HepG2 (cell line): Measurements from ENCODE around the gene GPR162. TPM values are rescaled to one million over a fixed set of nuclear protein-coding genes. Genes with fewer than 3 reads are reported as not detected.

Experiments
- AHDC1 ChIP-seq: sonication (generic); formaldehyde crosslinking; IDR thresholded peaks from 2 replicates; pipeline ENCODE4 v1.5.1; 2020; ENCODE audit warnings: mild to moderate bottlenecking, missing genetic modification reagents, borderline replicate concordance
- CSRNP1 ChIP-seq: sonication (generic); formaldehyde crosslinking; IDR thresholded peaks from 2 replicates; pipeline ENCODE4 v1.8.1; 2023; ENCODE audit warnings: mild to moderate bottlenecking, missing genetic modification reagents
- DRAP1 ChIP-seq: IDR thresholded peaks from 2 replicates; pipeline ENCODE4 v1.6.1; 2016; ENCODE audit warnings: missing genetic modification reagents, missing compliant biosample characterization
- ISL2 ChIP-seq: sonication (generic); formaldehyde crosslinking; IDR thresholded peaks from 2 replicates; pipeline ENCODE4 v1.5.0; 2020; ENCODE audit warnings: missing genetic modification reagents
- JUND ChIP-seq: sonication (generic); formaldehyde crosslinking; IDR thresholded peaks from 2 replicates; pipeline ENCODE4 v1.8.0; 2022; ENCODE audit warnings: mild to moderate bottlenecking, missing genetic modification reagents
- MAF1 ChIP-seq: sonication (generic); formaldehyde crosslinking; IDR thresholded peaks from 2 replicates; pipeline ENCODE4 v1.5.0; 2020; ENCODE audit warnings: missing genetic modification reagents, borderline replicate concordance
- MAFG ChIP-seq: sonication (generic); formaldehyde crosslinking; IDR thresholded peaks from 2 replicates; pipeline ENCODE4 v1.5.1; 2020; ENCODE audit warnings: mild to moderate bottlenecking, missing genetic modification reagents
- NR1H2 ChIP-seq: sonication (generic); formaldehyde crosslinking; IDR thresholded peaks from 2 replicates; pipeline ENCODE4 v1.8.1; 2022; ENCODE audit warnings: low read depth, missing genetic modification reagents, borderline replicate concordance
- PHB2 ChIP-seq: fragments of 450-650 bp; IDR thresholded peaks from 2 replicates; pipeline ENCODE4 v1.6.1; 2018; ENCODE audit not compliant: partially characterized antibody
- PRMT3 ChIP-seq: sonication (generic); formaldehyde crosslinking; IDR thresholded peaks from 2 replicates; pipeline ENCODE4 v1.8.1; 2022; ENCODE audit warnings: low read depth, mild to moderate bottlenecking, moderate library complexity, missing genetic modification reagents, borderline replicate concordance
- RARG ChIP-seq: sonication (generic); formaldehyde crosslinking; IDR thresholded peaks from 2 replicates; pipeline ENCODE4 v1.4.0; 2020; ENCODE audit warnings: low read depth, mild to moderate bottlenecking, missing genetic modification reagents
- SALL1 ChIP-seq: sonication (generic); formaldehyde crosslinking; IDR thresholded peaks from 2 replicates; pipeline ENCODE4 v1.8.0; 2022; ENCODE audit warnings: mild to moderate bottlenecking, missing genetic modification reagents
- SIX1 ChIP-seq: sonication (generic); formaldehyde crosslinking; IDR thresholded peaks from 2 replicates; pipeline ENCODE4 v1.4.0; 2020; ENCODE audit warnings: missing genetic modification reagents, borderline replicate concordance
- XRCC5 ChIP-seq: fragments of 200-400 bp; formaldehyde crosslinking; optimal IDR thresholded peaks from 2 replicates; pipeline ENCODE3; 2017; ENCODE audit warnings: mild to moderate bottlenecking, low read length
- ZFP37 ChIP-seq: sonication (generic); formaldehyde crosslinking; IDR thresholded peaks from 2 replicates; pipeline ENCODE4 v1.4.0; 2020; ENCODE audit warnings: missing genetic modification reagents, borderline replicate concordance
- ZNF276 ChIP-seq: sonication (generic); formaldehyde crosslinking; IDR thresholded peaks from 2 replicates; pipeline ENCODE4 v1.4.0; 2020; ENCODE audit warnings: mild to moderate bottlenecking, low read depth, missing genetic modification reagents
- ZNF326 ChIP-seq: sonication (generic); formaldehyde crosslinking; IDR thresholded peaks from 2 replicates; pipeline ENCODE4 v1.4.0; 2020; ENCODE audit warnings: missing genetic modification reagents, borderline replicate concordance
- ZNF510 ChIP-seq: sonication (generic); formaldehyde crosslinking; IDR thresholded peaks from 2 replicates; pipeline ENCODE4 v1.4.0; 2020; ENCODE audit warnings: low read depth, mild to moderate bottlenecking, missing genetic modification reagents
- ZNF619 ChIP-seq: sonication (generic); formaldehyde crosslinking; IDR thresholded peaks from 2 replicates; pipeline ENCODE4 v1.4.0; 2020; ENCODE audit warnings: mild to moderate bottlenecking, missing genetic modification reagents
- ZNF781 ChIP-seq: sonication (generic); formaldehyde crosslinking; IDR thresholded peaks from 2 replicates; pipeline ENCODE4 v1.5.1; 2020; ENCODE audit warnings: borderline replicate concordance, mild to moderate bottlenecking, missing genetic modification reagents; ENCODE audit errors: not compliant biosample characterization
- polyA plus RNA-seq, 8 experiments: library from polyadenylated mRNA; depleted of rRNA in 3 of 8; stranded (reverse) in 7 of 8; unstranded in 1 of 8; fragments of >200 nt; fragmentation: Illumina TruSeq in 4 of 8; extraction: Trizol in 4 of 8; gene quantifications; 2 replicates each; pipeline versions ENCODE4 v1.2.1 to v1.2.3, GENCODE V29; 2011 to 2016; ENCODE audit warnings: low read depth in 4 of 8, missing spikeins in 1 of 8, mixed read lengths in 1 of 8; ENCODE audit not compliant: insufficient read depth in 1 of 8
- total RNA-seq, 5 experiments: library from RNA; depleted of rRNA; stranded (reverse); fragments of >200 nt; fragmentation: Illumina TruSeq; extraction: Trizol; gene quantifications; 2 replicates each; pipeline ENCODE4 v1.2.3, GENCODE V29; 2016; ENCODE audit warnings: low read depth in 1 of 5

The GPR162 gene
- total and polyA plus RNA-seq, 2 of the 13 experiments (the other 11 are each of a cell fraction or from before 2014, with no cell fraction given), result 0.08 TPM; not detected in 1

- TF ChIP-seq SIX1 (CRISPR knock-in tag) (no peak), ZNF276 (CRISPR knock-in tag) (0 out of 2 replicates have a peak, but pooled peaks have one; percentile 14), ZFP37 (CRISPR knock-in tag) (0 out of 2 replicates have a peak, but pooled peaks have one; percentile 54), XRCC5 (no peak), ZNF326 (CRISPR knock-in tag) (no peak), SALL1 (CRISPR knock-in tag) (no peak; the same call in none of the 2 replicates), JUND (no peak), MAF1 (0 out of 2 replicates have a peak, but pooled peaks have one; percentile 44), ISL2 (CRISPR knock-in tag) (peak; percentile 58), DRAP1 (peak; percentile 35; the same call in 1 of the 2 replicates), ZNF781 (peak; percentile 5), RARG (no peak), PRMT3 (0 out of 2 replicates have a peak, but pooled peaks have one; percentile 9), ZNF510 (CRISPR knock-in tag) (0 out of 2 replicates have a peak, but pooled peaks have one; percentile 23), PHB2 (no peak), MAFG (no peak), AHDC1 (CRISPR knock-in tag) (no peak), NR1H2 (peak; percentile 39; the same call in 1 of the 2 replicates), CSRNP1 (0 out of 2 replicates have a peak, but pooled peaks have one; percentile 15), ZNF619 (CRISPR knock-in tag) (no peak)
Observed at GRCh38 chr12:6829536-6830220, 8.1 kb downstream of the GPR162 start (continued).
